Neutrophil (primary cell): Measurements from ENCODE around the gene EHMT1.

Experiments used
- H3K27ac ChIP-seq: fragments of 200-600 bp; sonication (generic); 2 replicates; pipeline ENCODE4 v1.5.1; 2016; ENCODE audit warnings: mild to moderate bottlenecking, moderate library complexity
- H3K27me3 ChIP-seq: fragments of 200-600 bp; sonication (generic); 2 replicates; pipeline ENCODE4 v1.6.0; 2016; ENCODE audit warnings: mild to moderate bottlenecking
- H3K36me3 ChIP-seq: fragments of 200-600 bp; sonication (generic); 2 replicates; pipeline ENCODE4 v1.5.1; 2017
- H3K4me1 ChIP-seq, 2 experiments: fragments of 200-600 bp in 1 of 2; sonication (generic) in 1 of 2; 1 replicate in 1 of 2; 2 replicates in 1 of 2; pipeline versions ENCODE4 v1.5.1 to v1.6.1; 2013 to 2016; ENCODE audit warnings: low read depth in 1 of 2, low read length in 1 of 2, mild to moderate bottlenecking in 1 of 2, moderate library complexity in 1 of 2; ENCODE audit not compliant: control insufficient read depth in 1 of 2, insufficient read depth in 1 of 2
- H3K4me3 ChIP-seq, 2 experiments: fragments of 200-600 bp in 1 of 2; sonication (generic) in 1 of 2; 1 replicate in 1 of 2; 2 replicates in 1 of 2; pipeline ENCODE4 v1.5.1; 2013 to 2016; ENCODE audit warnings: low read depth in 1 of 2, low read length in 1 of 2, mild to moderate bottlenecking in 1 of 2, moderate library complexity in 1 of 2
- H3K9me3 ChIP-seq: fragments of 200-600 bp; sonication (generic); 2 replicates; pipeline ENCODE4 v1.5.1; 2016
- CTCF ChIP-seq: fragments of 200-600 bp; sonication (generic); IDR thresholded peaks from 2 replicates; pipeline ENCODE4 v1.5.1; 2016; ENCODE audit warnings: antibody characterized with exemption

EHMT1 gene

GRCh38 chr9:137604345-137605086, 14.3 kb upstream of the EHMT1 start:
- Histone ChIP-seq H3K27me3 (no peaks in the 10 kb centered on the region), H3K9me3 (no peaks in the 10 kb centered on the region), H3K4me3 (peak overlapping the region; percentile 38 to 75), H3K36me3 (no peaks in the 10 kb centered on the region), H3K4me1 (peaks cover 47 to 55% of the 10 kb centered on the region in 2 experiments), H3K27ac (peak overlapping the region; percentile 94)
- TF ChIP-seq CTCF, result no peak

GRCh38 chr9:137605121-137606004, 13.4 kb upstream of the EHMT1 start, which contains the start of gene ARRDC1:
Gene ARRDC1, plus strand, starts transcription at chr9:137605686. Its CDS starts 32 bp downstream, at chr9:137605718.
- H3K36me3 ChIP-seq, result peaks cover 6% of the 10 kb centered on the region
- peak within 1 kb of the TSS; percentile 94 for H3K27ac ChIP-seq
- peaks cover 50 to 62% of the 10 kb centered on the region in 2 experiments for H3K4me1 ChIP-seq
- no peak for TF ChIP-seq CTCF
- H3K9me3 ChIP-seq, result no peaks in the 10 kb centered on the region
- peak within 1 kb of the TSS; percentile 76 to 89 for H3K4me3 ChIP-seq
- no peaks in the 10 kb centered on the region for H3K27me3 ChIP-seq

- no peaks in the 10 kb centered on the region for H3K9me3 ChIP-seq
- peak overlapping the region; percentile 94 for H3K27ac ChIP-seq
- TF ChIP-seq CTCF, result no peak
These were observed 12.7 kb upstream of the EHMT1 start for GRCh38 chr9:137606005-137606621.

GRCh38 chr9:137606734-137607138, 12.1 kb upstream of the EHMT1 start:
- peaks cover 6% of the 10 kb centered on the region for H3K36me3 ChIP-seq
- peak overlapping the region; percentile 76 to 89 for H3K4me3 ChIP-seq
- H3K27ac ChIP-seq, result peak overlapping the region; percentile 94
- H3K4me1 ChIP-seq, result peaks cover 54 to 74% of the 10 kb centered on the region in 2 experiments
- no peaks in the 10 kb centered on the region for H3K9me3 ChIP-seq
- no peak for TF ChIP-seq CTCF
- H3K27me3 ChIP-seq, result no peaks in the 10 kb centered on the region

More at GRCh38 chr9:137606005-137606621, 12.7 kb upstream of the EHMT1 start:
- H3K4me1 ChIP-seq, result peaks cover 50 to 68% of the 10 kb centered on the region in 2 experiments
- H3K27me3 ChIP-seq, result no peaks in the 10 kb centered on the region
- peaks cover 6% of the 10 kb centered on the region for H3K36me3 ChIP-seq
- peak overlapping the region; percentile 76 to 89 for H3K4me3 ChIP-seq

- peak overlapping the region; percentile 94 for H3K27ac ChIP-seq
- no peaks in the 10 kb centered on the region for H3K9me3 ChIP-seq
- H3K27me3 ChIP-seq, result no peaks in the 10 kb centered on the region
- H3K36me3 ChIP-seq, result peaks cover 6% of the 10 kb centered on the region
- TF ChIP-seq CTCF, result no peak
- peaks cover 55 to 77% of the 10 kb centered on the region in 2 experiments for H3K4me1 ChIP-seq
- H3K4me3 ChIP-seq, result peak overlapping the region; percentile 76 to 89
These were observed 11.5 kb upstream of the EHMT1 start for GRCh38 chr9:137607141-137607857.
